ENCODE results near the gene DYNLL1. TPM values are rescaled to one million over a fixed set of nuclear protein-coding genes. Genes with fewer than 3 reads are reported as not detected.

The DYNLL1 gene
- total RNA-seq, 4 donors from 2014 or later = 179 to 271 (median 229) TPM

- no peak overlapping the region for H3K4me3 ChIP-seq
- no peaks in the 10 kb centered on the region for H3K27me3 ChIP-seq
- no peaks in the 10 kb centered on the region for H3K36me3 ChIP-seq
- no peak overlapping the region for H3K27ac ChIP-seq
- H3K4me1 ChIP-seq = peaks cover 2 to 44% (median 14%) of the 10 kb centered on the region in 3 donors
- ATAC-seq = no peak
- H3K9me3 ChIP-seq = no peaks in the 10 kb centered on the region
- TF ChIP-seq POLR2A (IDR thresholded peaks at IDR 0.05) (no peak), EP300 (IDR thresholded peaks at IDR 0.05) (no peak), POLR2AphosphoS5 (IDR thresholded peaks at IDR 0.05) (no peak)
- TF ChIP-seq, protein P1, sequence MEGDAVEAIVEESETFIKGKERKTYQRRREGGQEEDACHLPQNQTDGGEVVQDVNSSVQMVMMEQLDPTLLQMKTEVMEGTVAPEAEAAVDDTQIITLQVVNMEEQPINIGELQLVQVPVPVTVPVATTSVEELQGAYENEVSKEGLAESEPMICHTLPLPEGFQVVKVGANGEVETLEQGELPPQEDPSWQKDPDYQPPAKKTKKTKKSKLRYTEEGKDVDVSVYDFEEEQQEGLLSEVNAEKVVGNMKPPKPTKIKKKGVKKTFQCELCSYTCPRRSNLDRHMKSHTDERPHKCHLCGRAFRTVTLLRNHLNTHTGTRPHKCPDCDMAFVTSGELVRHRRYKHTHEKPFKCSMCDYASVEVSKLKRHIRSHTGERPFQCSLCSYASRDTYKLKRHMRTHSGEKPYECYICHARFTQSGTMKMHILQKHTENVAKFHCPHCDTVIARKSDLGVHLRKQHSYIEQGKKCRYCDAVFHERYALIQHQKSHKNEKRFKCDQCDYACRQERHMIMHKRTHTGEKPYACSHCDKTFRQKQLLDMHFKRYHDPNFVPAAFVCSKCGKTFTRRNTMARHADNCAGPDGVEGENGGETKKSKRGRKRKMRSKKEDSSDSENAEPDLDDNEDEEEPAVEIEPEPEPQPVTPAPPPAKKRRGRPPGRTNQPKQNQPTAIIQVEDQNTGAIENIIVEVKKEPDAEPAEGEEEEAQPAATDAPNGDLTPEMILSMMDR (IDR thresholded peaks at IDR 0.05) = no peak
- WGBS, 2 donors (ENCODE audit: low coverage in 1 of 2) = 77 to 91% methylated on average over 4 of the region's 4 CpGs
These were observed 36.9 kb downstream of the DYNLL1 start for GRCh38 chr12:120532701-120533238.

DNA sequence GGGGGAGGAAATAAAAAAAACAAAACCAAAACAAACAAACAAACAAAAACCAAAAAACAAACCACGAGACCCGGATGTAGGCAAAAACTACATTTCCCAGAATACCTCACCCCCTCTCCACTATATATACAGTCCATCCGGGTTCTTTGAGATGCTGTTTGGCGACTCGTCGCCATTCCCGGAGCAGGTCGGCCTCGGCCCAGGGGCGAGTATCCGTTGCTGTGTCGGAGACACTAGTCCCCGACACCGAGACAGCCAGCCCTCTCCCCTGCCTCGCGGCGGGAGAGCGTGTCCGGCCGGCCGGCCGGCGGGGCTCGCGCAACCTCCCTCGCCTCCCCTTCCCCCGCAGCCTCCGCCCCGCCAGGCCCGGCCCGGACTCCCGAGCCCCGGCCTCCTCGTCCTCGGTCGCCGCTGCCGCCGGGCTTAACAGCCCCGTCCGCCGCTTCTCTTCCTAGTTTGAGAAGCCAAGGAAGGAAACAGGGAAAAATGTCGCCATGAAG lies 38.3 kb downstream of the DYNLL1 start, which contains the start of gene RNF10:
TSS of gene RNF10 (plus strand) at position 154 of the 500 bp plus-strand sequence. CDS start 456 bp downstream, outside the sequence.
- H3K4me3 ChIP-seq = peak within 1 kb of the TSS; percentile 99 to 100
- no peaks in the 10 kb centered on the region for H3K9me3 ChIP-seq
- peak within 1 kb of the TSS; percentile 97 to 100 (median 98) for H3K27ac ChIP-seq
- H3K27me3 ChIP-seq = no peaks in the 10 kb centered on the region
- 0% methylated on average over 4 to 6 of the region's 43 CpGs for WGBS, 2 donors (ENCODE audit: low coverage in 1 of 2)
- H3K4me1 ChIP-seq = peaks cover 7 to 51% (median 28%) of the 10 kb centered on the region in 3 donors
- H3K36me3 ChIP-seq = no peaks in the 10 kb centered on the region
- TF ChIP-seq, protein P1 (IDR thresholded peaks at IDR 0.05) = peak in 1 of 4 experiments; percentile 6
- TF ChIP-seq EP300 (IDR thresholded peaks at IDR 0.05) (no peak), POLR2AphosphoS5 (IDR thresholded peaks at IDR 0.05) (peak; percentile 99), POLR2A (IDR thresholded peaks at IDR 0.05) (peak; percentile 95)
- ATAC-seq = peak; percentile 84

- peak overlapping the region; percentile 97 to 100 (median 98) for H3K27ac ChIP-seq
- 3 to 8% methylated on average over 8 to 9 of the region's 52 CpGs for WGBS, 2 donors (ENCODE audit: low coverage in 1 of 2)
- peaks cover 12 to 51% (median 35%) of the 10 kb centered on the region in 3 donors for H3K4me1 ChIP-seq
- peak overlapping the region; percentile 99 to 100 for H3K4me3 ChIP-seq
- H3K9me3 ChIP-seq = no peaks in the 10 kb centered on the region
- peak; percentile 20 for ATAC-seq
- H3K27me3 ChIP-seq = no peaks in the 10 kb centered on the region
- H3K36me3 ChIP-seq = no peaks in the 10 kb centered on the region
- peak; percentile 14 for TF ChIP-seq POLR2AphosphoS5 (IDR thresholded peaks at IDR 0.05)
- no peak for TF ChIP-seq POLR2A (IDR thresholded peaks at IDR 0.05)
- TF ChIP-seq EP300 (IDR thresholded peaks at IDR 0.05) = no peak
These were observed 39.1 kb downstream of the DYNLL1 start for GRCh38 chr12:120534703-120535655.

DNA sequence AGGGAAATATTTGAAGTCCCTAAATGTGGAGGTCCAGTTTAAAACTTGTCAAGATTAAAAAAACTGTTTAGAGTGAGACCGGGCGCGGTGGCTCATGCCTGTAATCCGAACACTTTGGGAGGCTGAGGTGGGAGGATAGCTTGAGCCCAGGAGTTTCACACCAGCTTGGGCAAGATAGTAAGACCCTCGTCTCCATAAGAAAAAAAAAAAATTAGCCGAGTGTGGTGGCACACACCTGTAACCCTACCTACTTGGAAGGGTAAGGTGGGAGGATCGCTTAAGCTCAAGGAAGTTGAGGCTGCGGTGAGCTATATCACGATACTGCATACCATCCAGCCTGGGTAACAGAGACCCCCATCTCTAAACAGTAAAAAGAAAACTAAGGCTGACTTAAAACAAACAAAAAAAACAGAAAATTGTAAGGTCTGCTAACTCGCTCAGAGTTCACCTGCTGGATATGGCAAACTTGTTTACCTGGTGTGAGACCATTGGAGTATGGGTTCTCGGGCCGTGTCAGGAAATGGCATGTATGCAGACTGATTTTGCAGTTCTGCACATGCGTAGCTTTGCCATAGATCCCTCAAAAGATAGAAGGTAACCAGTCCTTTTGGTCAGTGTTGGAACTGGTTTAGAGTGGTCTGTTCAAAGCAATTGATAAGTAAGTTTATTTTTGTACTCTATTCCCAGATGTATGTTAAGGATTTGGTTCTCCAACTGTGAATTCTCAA lies 40.3 kb downstream of the DYNLL1 start:
- peak overlapping the region; percentile 97 to 100 (median 98) for H3K27ac ChIP-seq
- no peaks in the 10 kb centered on the region for H3K9me3 ChIP-seq
- no peaks in the 10 kb centered on the region for H3K36me3 ChIP-seq
- WGBS, 2 donors (ENCODE audit: low coverage in 1 of 2) = 36 to 48% methylated on average over 5 to 13 of the region's 13 CpGs
- peaks cover 13 to 59% (median 46%) of the 10 kb centered on the region in 3 donors for H3K4me1 ChIP-seq
- peak overlapping the region; percentile 99 to 100 for H3K4me3 ChIP-seq
- ATAC-seq = no peak
- H3K27me3 ChIP-seq = no peaks in the 10 kb centered on the region
- no peak for TF ChIP-seq POLR2AphosphoS5 (IDR thresholded peaks at IDR 0.05)
- no peak for TF ChIP-seq EP300 (IDR thresholded peaks at IDR 0.05)
- no peak for TF ChIP-seq POLR2A (IDR thresholded peaks at IDR 0.05)
- TF ChIP-seq, protein P1 (IDR thresholded peaks at IDR 0.05) = no peak

All from gastroesophageal sphincter (tissue), 4 donors.